SK-N-SH treated with all-trans-retinoic acid at 6 μM for 48 hours (cell line): ENCODE results near the gene ABCA13.

Source experiments
- BACH2 ChIP-seq: fragments of 250-450 bp; sonication (Bioruptor Pico); IDR thresholded peaks from 2 replicates; pipeline ENCODE4 v1.9.0; 2021; ENCODE audit warnings: mild to moderate bottlenecking, borderline replicate concordance
- ESRRG ChIP-seq: fragments of 250-450 bp; sonication (Bioruptor Pico); IDR thresholded peaks from 2 replicates; pipeline ENCODE4 v1.6.1; 2021; ENCODE audit warnings: mild to moderate bottlenecking
- OSR1 ChIP-seq: fragments of 250-450 bp; sonication (Bioruptor Pico); IDR thresholded peaks from 2 replicates; pipeline ENCODE4 v1.8.0; 2022; ENCODE audit warnings: moderate library complexity, mild to moderate bottlenecking, inconsistent platforms
- PATZ1 ChIP-seq: fragments of 250-450 bp; sonication (Bioruptor Pico); IDR thresholded peaks from 2 replicates; pipeline ENCODE4 v1.8.0; 2020; ENCODE audit warnings: mild to moderate bottlenecking, moderate library complexity, borderline replicate concordance
- PPARA ChIP-seq: fragments of 250-450 bp; sonication (Bioruptor Pico); IDR thresholded peaks from 2 replicates; pipeline ENCODE4 v1.5.0; 2020; ENCODE audit warnings: mild to moderate bottlenecking, borderline replicate concordance
- RARB ChIP-seq: fragments of 250-450 bp; sonication (Bioruptor Pico); IDR thresholded peaks from 2 replicates; pipeline ENCODE4 v1.8.0; 2021; ENCODE audit warnings: mild to moderate bottlenecking, moderate library complexity
- SNAI2 ChIP-seq: fragments of 250-450 bp; sonication (Bioruptor Pico); IDR thresholded peaks from 2 replicates; pipeline ENCODE4 v1.5.0; 2020; ENCODE audit warnings: mild to moderate bottlenecking, moderate library complexity
- TOX ChIP-seq: fragments of 250-450 bp; sonication (Bioruptor Pico); IDR thresholded peaks from 2 replicates; pipeline ENCODE4 v1.8.0; 2021; ENCODE audit warnings: mild to moderate bottlenecking, moderate library complexity, borderline replicate concordance
- ZC3H10 ChIP-seq: fragments of 250-450 bp; sonication (Bioruptor Pico); IDR thresholded peaks from 2 replicates; pipeline ENCODE4 v1.5.1; 2021; ENCODE audit warnings: mild to moderate bottlenecking, moderate library complexity
- ZNF565 ChIP-seq: fragments of 450-650 bp; formaldehyde crosslinking; conservative IDR thresholded peaks from 2 replicates; pipeline ENCODE4 v1.5.0; 2020; ENCODE audit warnings: low read depth, mild to moderate bottlenecking, moderate library complexity
- ZNF8 ChIP-seq: fragments of 450-650 bp; formaldehyde crosslinking; IDR thresholded peaks from 2 replicates; pipeline ENCODE4 v1.5.0; 2020; ENCODE audit warnings: mild to moderate bottlenecking, moderate library complexity

- TF ChIP-seq ESRRG (CRISPR knock-in tag) (no peak), RARB (CRISPR knock-in tag) (no peak), OSR1 (CRISPR knock-in tag) (no peak), ZNF8 (no peak), ZC3H10 (CRISPR knock-in tag) (no peak), PATZ1 (CRISPR knock-in tag) (no peak), ZNF565 (CRISPR knock-in tag) (no peak), TOX (CRISPR knock-in tag) (no peak), PPARA (CRISPR knock-in tag) (no peak), BACH2 (CRISPR knock-in tag) (no peak), SNAI2 (CRISPR knock-in tag) (no peak)
Measured at GRCh38 chr7:48255046-48255445, 83.8 kb downstream of the ABCA13 start.
